Thyroid gland (tissue), 4 donors: ENCODE measurements around the gene UNKL. TPM values are rescaled to one million over a fixed set of nuclear protein-coding genes. Genes with fewer than 3 reads are reported as not detected.

ENCODE experiments used
- DNase-seq, 2 donors: peaks; one replicate each; pipeline ENCODE4 v3.0.0-alpha.2; 2019
- H3K27ac ChIP-seq, 3 donors: fragments of 200-600 bp; sonication (generic); 1 replicate in 2 of 3; 2 replicates in 1 of 3; pipeline ENCODE4 v1.5.1; 2016 to 2019; ENCODE audit warnings: mild to moderate bottlenecking in 1 of 3, moderate library complexity in 1 of 3
- H3K27me3 ChIP-seq: fragments of 200-600 bp; sonication (generic); one replicate; pipeline ENCODE4 v1.5.1; 2019
- H3K36me3 ChIP-seq, 2 donors: fragments of 200-600 bp; sonication (generic); one replicate each; pipeline ENCODE4 v1.5.1; 2016 to 2019
- H3K4me1 ChIP-seq, 2 donors: fragments of 200-600 bp; sonication (generic); one replicate each; pipeline ENCODE4 v1.5.1; 2017 to 2019
- H3K4me3 ChIP-seq, 3 donors: fragments of 200-600 bp; sonication (generic); replicated peaks in 1 of 3; 1 replicate in 2 of 3; 2 replicates in 1 of 3; pipeline ENCODE4 v1.5.1; 2016; ENCODE audit warnings: mild to moderate bottlenecking in 1 of 3
- H3K9me3 ChIP-seq: fragments of 200-600 bp; sonication (generic); one replicate; pipeline ENCODE4 v1.5.1; 2017
- POLR2A ChIP-seq, 2 donors: fragments of 450-650 bp; IDR thresholded peaks; one replicate each; pipeline ENCODE4 v1.6.1; 2017; ENCODE audit warnings: antibody characterized with exemption in 2 of 2, mild to moderate bottlenecking in 2 of 2, moderate library complexity in 1 of 2
- WGBS, 2 donors: methylation state at CpG; one replicate each; pipeline ENCODE4 v1.1.5; 2017; 5-methylcytosine and 5-hydroxymethylcytosine counted together
- intact Hi-C: fragments of 100-400 bp; cut with DNase I; formaldehyde crosslinking; loops from one replicate; pipeline ENCODE4 v1.15.1; 2023
- total RNA-seq, 4 donors: library from RNA; depleted of rRNA; stranded (reverse); fragments of >200 nt; gene quantifications; one replicate each; pipeline ENCODE4 v1.2.3, GENCODE V29; 2016
- TF ChIP-seq, protein P1 (sequence below), 6 experiments: fragments of 200-600 bp in 3 of 6; fragments of 450-650 bp in 3 of 6; sonication (generic) in 3 of 6; IDR thresholded peaks; one replicate each; pipeline ENCODE4 v1.5.1; 2016 to 2019; ENCODE audit warnings: antibody characterized with exemption in 6 of 6, mild to moderate bottlenecking in 2 of 6, inconsistent platforms in 1 of 6, moderate library complexity in 1 of 6

Gene UNKL
- total RNA-seq, 4 donors from 2014 or later: 26.2 to 46.9 (median 31.3) TPM

DNA sequence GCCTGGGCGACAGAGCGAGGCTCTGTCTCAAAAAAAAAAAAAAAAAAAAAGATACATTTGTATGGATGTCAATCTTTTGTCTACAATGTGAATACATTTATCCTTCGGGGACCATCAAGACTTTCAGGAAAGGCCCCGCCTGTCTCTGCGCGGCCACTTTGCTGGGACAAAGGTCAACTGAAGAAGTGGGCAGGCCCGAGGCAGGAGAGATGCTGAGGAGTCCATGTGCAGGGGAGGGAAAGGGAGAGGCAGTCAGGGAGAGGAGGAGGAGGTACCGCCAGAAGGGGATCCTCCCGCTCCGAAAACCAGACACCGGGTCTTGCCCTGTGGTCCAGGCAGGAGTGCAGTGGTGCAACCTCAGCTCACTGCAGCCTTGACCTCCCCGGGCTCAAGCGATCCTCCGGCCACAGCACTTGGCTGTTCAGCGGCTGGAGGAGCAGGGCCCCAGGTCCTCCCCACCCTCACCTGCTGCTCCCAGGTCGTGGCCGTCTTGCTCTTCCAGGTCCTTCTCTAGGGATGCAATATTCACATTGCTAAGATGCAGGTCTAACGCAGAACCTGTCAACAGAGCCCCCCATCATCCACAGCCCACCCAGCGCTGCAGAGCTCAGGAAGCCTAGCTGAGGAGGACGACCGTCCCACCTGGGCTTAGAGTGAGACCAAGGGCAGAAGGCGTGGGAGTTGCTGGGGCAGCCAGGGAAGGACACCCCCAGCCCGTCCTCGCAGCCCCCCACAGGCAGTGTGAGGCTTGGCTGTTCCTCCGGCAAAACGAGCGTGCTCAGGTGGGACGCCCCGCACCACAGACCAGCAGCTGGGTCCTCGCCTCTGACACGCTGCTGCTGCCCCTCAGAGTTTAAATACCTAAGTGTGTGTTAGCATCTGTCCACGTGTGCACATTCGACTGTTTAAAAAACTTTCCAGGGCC is 43.2 kb downstream of the UNKL start:
- TF ChIP-seq, protein P1, sequence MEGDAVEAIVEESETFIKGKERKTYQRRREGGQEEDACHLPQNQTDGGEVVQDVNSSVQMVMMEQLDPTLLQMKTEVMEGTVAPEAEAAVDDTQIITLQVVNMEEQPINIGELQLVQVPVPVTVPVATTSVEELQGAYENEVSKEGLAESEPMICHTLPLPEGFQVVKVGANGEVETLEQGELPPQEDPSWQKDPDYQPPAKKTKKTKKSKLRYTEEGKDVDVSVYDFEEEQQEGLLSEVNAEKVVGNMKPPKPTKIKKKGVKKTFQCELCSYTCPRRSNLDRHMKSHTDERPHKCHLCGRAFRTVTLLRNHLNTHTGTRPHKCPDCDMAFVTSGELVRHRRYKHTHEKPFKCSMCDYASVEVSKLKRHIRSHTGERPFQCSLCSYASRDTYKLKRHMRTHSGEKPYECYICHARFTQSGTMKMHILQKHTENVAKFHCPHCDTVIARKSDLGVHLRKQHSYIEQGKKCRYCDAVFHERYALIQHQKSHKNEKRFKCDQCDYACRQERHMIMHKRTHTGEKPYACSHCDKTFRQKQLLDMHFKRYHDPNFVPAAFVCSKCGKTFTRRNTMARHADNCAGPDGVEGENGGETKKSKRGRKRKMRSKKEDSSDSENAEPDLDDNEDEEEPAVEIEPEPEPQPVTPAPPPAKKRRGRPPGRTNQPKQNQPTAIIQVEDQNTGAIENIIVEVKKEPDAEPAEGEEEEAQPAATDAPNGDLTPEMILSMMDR (IDR thresholded peaks at IDR 0.05): no peak
- no peak for TF ChIP-seq POLR2A (IDR thresholded peaks at IDR 0.05)
- Histone ChIP-seq H3K27me3 (no peaks in the 10 kb centered on the region), H3K4me1 (no peaks in the 10 kb centered on the region), H3K36me3 (peaks cover 11 to 18% of the 10 kb centered on the region in 2 donors), H3K9me3 (no peaks in the 10 kb centered on the region), H3K27ac (no peak overlapping the region), H3K4me3 (no peak overlapping the region)
- no peak for DNase-seq
- WGBS, 2 donors: 91 to 92% methylated on average over 18 to 33 of the region's 33 CpGs
- intact Hi-C loops: no loop called here

GRCh38 chr16:1367486-1368174 is 46.9 kb downstream of the UNKL start:
- H3K9me3 ChIP-seq: no peaks in the 10 kb centered on the region
- no peak overlapping the region for H3K27ac ChIP-seq
- intact Hi-C loops: no loop called here
- 87 to 92% methylated on average over 6 to 19 of the region's 27 CpGs for WGBS, 2 donors
- no peak for DNase-seq
- H3K36me3 ChIP-seq: peaks cover 21 to 37% of the 10 kb centered on the region in 2 donors
- no peak for TF ChIP-seq POLR2A (IDR thresholded peaks at IDR 0.05)
- TF ChIP-seq, protein P1 (IDR thresholded peaks at IDR 0.05): no peak
- no peak overlapping the region for H3K4me3 ChIP-seq
- no peaks in the 10 kb centered on the region for H3K27me3 ChIP-seq
- no peaks in the 10 kb centered on the region for H3K4me1 ChIP-seq

DNA sequence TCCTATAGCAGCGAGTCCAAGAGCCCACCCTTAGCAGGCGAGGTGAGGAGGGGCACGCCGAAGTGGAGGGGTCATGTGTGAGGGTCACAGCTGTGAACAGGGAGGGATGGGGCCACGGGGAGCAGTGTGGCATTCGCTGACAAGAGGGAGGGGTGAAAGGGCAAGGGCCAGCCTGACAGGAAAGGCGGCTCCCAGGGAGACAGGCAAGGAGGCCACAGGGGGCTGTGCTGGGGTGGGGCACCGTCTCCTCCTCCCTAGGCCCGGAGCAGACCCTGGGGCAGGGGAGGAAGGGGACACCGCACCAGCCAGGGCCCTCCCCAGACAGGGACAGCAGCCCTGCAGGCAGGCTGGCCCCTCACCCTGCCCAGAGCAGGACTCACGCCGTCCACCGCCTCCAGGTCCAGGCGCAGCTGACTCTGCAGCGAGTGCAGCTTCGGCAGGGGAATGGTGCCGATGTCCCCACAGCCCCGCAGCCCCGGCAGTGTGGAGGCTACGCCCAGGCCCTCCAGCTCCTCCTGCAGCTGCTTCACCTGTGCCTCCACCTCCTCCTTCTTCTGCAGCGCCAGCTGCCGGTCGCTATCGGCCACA is 47.7 kb downstream of the UNKL start:
- Histone ChIP-seq H3K4me3 (no peak overlapping the region), H3K36me3 (peaks cover 25 to 45% of the 10 kb centered on the region in 2 donors), H3K27me3 (no peaks in the 10 kb centered on the region), H3K9me3 (no peaks in the 10 kb centered on the region), H3K27ac (no peak overlapping the region), H3K4me1 (no peaks in the 10 kb centered on the region)
- TF ChIP-seq POLR2A (IDR thresholded peaks at IDR 0.05): no peak
- TF ChIP-seq, protein P1 (IDR thresholded peaks at IDR 0.05): no peak
- intact Hi-C loops: no loop called here
- 89 to 94% methylated on average over 17 to 24 of the region's 24 CpGs for WGBS, 2 donors
- DNase-seq: no peak

DNA sequence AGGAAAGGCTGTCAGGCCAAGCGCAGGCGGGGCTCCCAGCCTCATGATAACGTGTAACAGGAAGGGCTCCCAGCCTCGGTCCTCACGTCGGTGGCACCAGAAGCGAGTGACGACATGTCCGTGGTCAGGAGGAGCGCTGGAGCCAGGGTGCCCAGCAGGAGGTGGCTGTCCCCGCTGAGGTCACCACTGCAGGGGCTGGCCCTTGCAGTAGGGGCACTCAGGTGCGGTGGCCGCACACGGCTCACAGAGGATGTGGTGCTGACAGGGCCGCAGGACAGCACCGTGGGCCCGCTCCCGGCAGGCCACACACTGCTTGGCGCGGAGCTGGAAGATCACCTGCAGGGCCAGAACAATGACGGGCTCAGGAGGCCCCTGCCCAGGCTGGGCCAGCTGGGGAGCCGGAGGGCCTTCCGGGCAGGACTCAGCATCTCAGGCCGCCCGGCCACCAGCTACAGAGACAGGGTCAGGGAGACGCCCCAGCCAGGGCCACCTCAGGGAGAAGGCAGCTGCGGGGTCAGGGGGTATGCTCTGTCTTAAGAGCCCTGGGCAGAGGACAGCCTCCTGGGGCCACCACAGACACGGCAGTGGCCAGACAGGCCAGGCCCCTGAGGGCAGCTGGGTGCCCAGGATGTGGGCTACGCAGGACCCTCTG is 48.3 kb downstream of the UNKL start:
- Histone ChIP-seq H3K4me1 (no peaks in the 10 kb centered on the region), H3K27me3 (no peaks in the 10 kb centered on the region), H3K27ac (no peak overlapping the region), H3K9me3 (no peaks in the 10 kb centered on the region), H3K4me3 (no peak overlapping the region), H3K36me3 (peaks cover 22 to 48% of the 10 kb centered on the region in 2 donors)
- intact Hi-C loops: no loop called here
- WGBS, 2 donors: 91 to 93% methylated on average over 11 to 20 of the region's 29 CpGs
- DNase-seq: no peak
- TF ChIP-seq POLR2A (IDR thresholded peaks at IDR 0.05): no peak
- TF ChIP-seq, protein P1 (IDR thresholded peaks at IDR 0.05): no peak
